ENCODE data around the gene N4BP2. TPM values are rescaled to one million over a fixed set of nuclear protein-coding genes. Genes with fewer than 3 reads are reported as not detected.
A peak's percentile ranks its signal among the peaks of the same experiment; 100 is the strongest.
"Not testable (repeated sequence)": the region's sequence is repeated elsewhere in the genome, so short reads cannot be mapped to it uniquely, and the experiment has no call there.

N4BP2 gene
- total RNA-seq (2022) (5.0 and 5.3 TPM in 2 replicates), Bru-seq, nascent RNA (percentile 61 among the genes with signal in this experiment), BruChase-seq, experiment 1, labeled RNA remaining after a 6-hour chase (percentile 57 among the genes with signal in this experiment), BruChase-seq, experiment 2, labeled RNA remaining after a 2-hour chase (percentile 63 among the genes with signal in this experiment)
- long read RNA-seq, partial matches to known transcripts = 0 of 2 reads
- long read RNA-seq, other reads (novel, unspliced or antisense) = 2 of 2 reads

GRCh38 chr4:40056716-40057585, at the start of gene N4BP2:
Gene N4BP2 (plus strand): TSS chr4:40056850. CDS start chr4:40097341, 40,491 bp downstream.
- CTCF ChIA-PET = interaction anchor here (0.7 to 1.4 kb wide), 4 partner anchors 9 to 1109 kb away, joined by 4 to 6 read pairs (median 5); no protein-coding TSS in a partner anchor
- H3K4me1 Mint-ChIP-seq (ENCODE audit: low read depth, unreplicated experiment) = no peaks in the 10 kb centered on the region
- H3K27ac Mint-ChIP-seq (ENCODE audit: unreplicated experiment) = peak within 1 kb of the TSS; percentile 82
- BruUV-seq (replicated peaks) = no TSS peak
- intact Hi-C loops (cut with micrococcal nuclease; ENCODE audit: unreplicated experiment) = loop anchor here (2.0 kb wide), 1 partner anchor 260 kb away; no protein-coding TSS in a partner anchor
- H3K27me3 Mint-ChIP-seq (ENCODE audit: unreplicated experiment) = no peaks in the 10 kb centered on the region
- DNase-seq = peak; percentile 71
- H3K4me3 Mint-ChIP-seq (ENCODE audit: low read depth, unreplicated experiment) = peak within 1 kb of the TSS; percentile 85
- H3K36me3 Mint-ChIP-seq (ENCODE audit: insufficient read depth, unreplicated experiment) = peaks cover 31% of the 10 kb centered on the region
- H3K9me3 Mint-ChIP-seq (ENCODE audit: low read depth, unreplicated experiment) = no peaks in the 10 kb centered on the region
- TF ChIP-seq CTCF (IDR thresholded peaks at IDR 0.05; ENCODE audit: unreplicated experiment) = peak; percentile 40

GRCh38 chr4:40016007-40016406, 40.6 kb upstream of the N4BP2 start:
- H3K9me3 Mint-ChIP-seq (ENCODE audit: low read depth, unreplicated experiment) = no peaks in the 10 kb centered on the region
- CTCF ChIA-PET = no interaction called here
- H3K4me1 Mint-ChIP-seq (ENCODE audit: low read depth, unreplicated experiment) = no peaks in the 10 kb centered on the region
- BruUV-seq (replicated peaks) = no TSS peak
- H3K4me3 Mint-ChIP-seq (ENCODE audit: low read depth, unreplicated experiment) = no peak overlapping the region
- intact Hi-C loops (cut with micrococcal nuclease; ENCODE audit: unreplicated experiment) = no loop called here
- no peaks in the 10 kb centered on the region for H3K36me3 Mint-ChIP-seq (ENCODE audit: insufficient read depth, unreplicated experiment)
- DNase-seq = no peak
- H3K27me3 Mint-ChIP-seq (ENCODE audit: unreplicated experiment) = no peaks in the 10 kb centered on the region
- no peak for TF ChIP-seq CTCF (IDR thresholded peaks at IDR 0.05; ENCODE audit: unreplicated experiment)
- no peak overlapping the region for H3K27ac Mint-ChIP-seq (ENCODE audit: unreplicated experiment)

DNA sequence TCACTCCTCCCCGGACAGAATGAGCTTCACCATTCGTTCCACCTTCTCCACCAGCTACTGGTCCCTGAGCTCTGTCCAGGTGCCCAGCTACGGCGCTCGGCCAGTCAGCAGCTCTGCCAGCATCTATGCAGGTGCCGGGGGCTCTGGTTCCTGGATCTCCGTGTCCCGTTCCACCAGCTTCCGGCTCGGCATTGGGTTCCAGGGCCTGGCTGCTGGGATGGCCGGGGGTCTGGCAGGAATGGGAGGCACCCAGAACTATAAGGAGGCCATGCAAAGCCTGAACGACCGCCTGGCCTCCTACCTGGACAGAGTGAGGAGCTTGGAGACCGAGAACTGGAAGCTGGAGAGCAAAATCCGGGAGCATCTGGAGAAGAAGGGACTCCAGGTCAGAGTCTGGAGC, 36.4 kb upstream of the N4BP2 start:
- CTCF ChIA-PET = no interaction called here

GRCh38 chr4:40021116-40021515, 35.5 kb upstream of the N4BP2 start:
- H3K27ac Mint-ChIP-seq (ENCODE audit: unreplicated experiment); H3K4me1 Mint-ChIP-seq (ENCODE audit: low read depth, unreplicated experiment); BruUV-seq (replicated peaks); H3K27me3 Mint-ChIP-seq (ENCODE audit: unreplicated experiment); H3K4me3 Mint-ChIP-seq (ENCODE audit: low read depth, unreplicated experiment); DNase-seq; H3K9me3 Mint-ChIP-seq (ENCODE audit: low read depth, unreplicated experiment); H3K36me3 Mint-ChIP-seq (ENCODE audit: insufficient read depth, unreplicated experiment); intact Hi-C loops (cut with micrococcal nuclease; ENCODE audit: unreplicated experiment): not testable (repeated sequence)
- CTCF ChIA-PET = interaction anchor here (0.9 kb wide), 1 partner anchor 12 kb away, joined by 8 read pairs; no protein-coding TSS in a partner anchor

More for the DNA sequence above, 36.4 kb upstream of the N4BP2 start:
- H3K4me1 Mint-ChIP-seq (ENCODE audit: low read depth, unreplicated experiment) = no peaks in the 10 kb centered on the region
- no peak for TF ChIP-seq CTCF (IDR thresholded peaks at IDR 0.05; ENCODE audit: unreplicated experiment)
- DNase-seq = no peak
- no TSS peak for BruUV-seq (replicated peaks)
- H3K4me3 Mint-ChIP-seq (ENCODE audit: low read depth, unreplicated experiment) = no peak overlapping the region
- H3K36me3 Mint-ChIP-seq (ENCODE audit: insufficient read depth, unreplicated experiment) = no peaks in the 10 kb centered on the region
- H3K27me3 Mint-ChIP-seq (ENCODE audit: unreplicated experiment) = no peaks in the 10 kb centered on the region
- H3K27ac Mint-ChIP-seq (ENCODE audit: unreplicated experiment) = no peak overlapping the region
- intact Hi-C loops (cut with micrococcal nuclease; ENCODE audit: unreplicated experiment) = no loop called here
- H3K9me3 Mint-ChIP-seq (ENCODE audit: low read depth, unreplicated experiment) = no peaks in the 10 kb centered on the region

- H3K4me1 Mint-ChIP-seq (ENCODE audit: low read depth, unreplicated experiment); intact Hi-C loops (cut with micrococcal nuclease; ENCODE audit: unreplicated experiment); CTCF ChIA-PET; H3K27me3 Mint-ChIP-seq (ENCODE audit: unreplicated experiment); H3K4me3 Mint-ChIP-seq (ENCODE audit: low read depth, unreplicated experiment); H3K9me3 Mint-ChIP-seq (ENCODE audit: low read depth, unreplicated experiment); BruUV-seq (replicated peaks); H3K27ac Mint-ChIP-seq (ENCODE audit: unreplicated experiment); DNase-seq; H3K36me3 Mint-ChIP-seq (ENCODE audit: insufficient read depth, unreplicated experiment): not testable (repeated sequence)
Observed at GRCh38 chr4:40024049-40024448, 32.6 kb upstream of the N4BP2 start.
